ENCODE data around the gene GFOD1. TPM values are rescaled to one million over a fixed set of nuclear protein-coding genes. Genes with fewer than 3 reads are reported as not detected.

GFOD1 gene
- total and polyA plus RNA-seq, 10 of the 15 experiments (the other 5 are each of a cell fraction or from before 2014, with no cell fraction given): 6.5 to 41.4 (median 16.0) TPM

DNA sequence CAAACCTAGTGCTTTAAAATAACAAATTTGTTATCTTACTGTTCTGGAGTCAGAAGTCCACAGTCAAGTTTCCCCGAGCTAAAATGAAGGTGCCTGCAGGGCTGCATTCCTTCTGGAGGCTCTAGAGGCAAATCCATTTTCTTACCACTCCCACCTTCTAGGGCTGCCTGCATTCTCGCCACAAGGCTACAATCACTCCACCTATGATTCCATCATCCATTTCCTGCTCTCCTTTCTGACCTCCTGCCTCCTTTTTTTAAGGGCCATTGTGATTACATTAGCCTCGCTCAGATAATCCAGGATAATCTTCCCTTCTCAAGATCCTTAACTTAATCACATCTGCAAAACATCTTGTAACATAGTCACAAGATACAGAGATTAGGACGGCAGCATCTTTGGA lies 44.6 kb upstream of the GFOD1 start (continued):
- TF ChIP-seq ZNF384 (IDR thresholded peaks at IDR 0.05; ENCODE audit: borderline replicate concordance, low read depth, low read length): no peak
- TF ChIP-seq, protein P1, sequence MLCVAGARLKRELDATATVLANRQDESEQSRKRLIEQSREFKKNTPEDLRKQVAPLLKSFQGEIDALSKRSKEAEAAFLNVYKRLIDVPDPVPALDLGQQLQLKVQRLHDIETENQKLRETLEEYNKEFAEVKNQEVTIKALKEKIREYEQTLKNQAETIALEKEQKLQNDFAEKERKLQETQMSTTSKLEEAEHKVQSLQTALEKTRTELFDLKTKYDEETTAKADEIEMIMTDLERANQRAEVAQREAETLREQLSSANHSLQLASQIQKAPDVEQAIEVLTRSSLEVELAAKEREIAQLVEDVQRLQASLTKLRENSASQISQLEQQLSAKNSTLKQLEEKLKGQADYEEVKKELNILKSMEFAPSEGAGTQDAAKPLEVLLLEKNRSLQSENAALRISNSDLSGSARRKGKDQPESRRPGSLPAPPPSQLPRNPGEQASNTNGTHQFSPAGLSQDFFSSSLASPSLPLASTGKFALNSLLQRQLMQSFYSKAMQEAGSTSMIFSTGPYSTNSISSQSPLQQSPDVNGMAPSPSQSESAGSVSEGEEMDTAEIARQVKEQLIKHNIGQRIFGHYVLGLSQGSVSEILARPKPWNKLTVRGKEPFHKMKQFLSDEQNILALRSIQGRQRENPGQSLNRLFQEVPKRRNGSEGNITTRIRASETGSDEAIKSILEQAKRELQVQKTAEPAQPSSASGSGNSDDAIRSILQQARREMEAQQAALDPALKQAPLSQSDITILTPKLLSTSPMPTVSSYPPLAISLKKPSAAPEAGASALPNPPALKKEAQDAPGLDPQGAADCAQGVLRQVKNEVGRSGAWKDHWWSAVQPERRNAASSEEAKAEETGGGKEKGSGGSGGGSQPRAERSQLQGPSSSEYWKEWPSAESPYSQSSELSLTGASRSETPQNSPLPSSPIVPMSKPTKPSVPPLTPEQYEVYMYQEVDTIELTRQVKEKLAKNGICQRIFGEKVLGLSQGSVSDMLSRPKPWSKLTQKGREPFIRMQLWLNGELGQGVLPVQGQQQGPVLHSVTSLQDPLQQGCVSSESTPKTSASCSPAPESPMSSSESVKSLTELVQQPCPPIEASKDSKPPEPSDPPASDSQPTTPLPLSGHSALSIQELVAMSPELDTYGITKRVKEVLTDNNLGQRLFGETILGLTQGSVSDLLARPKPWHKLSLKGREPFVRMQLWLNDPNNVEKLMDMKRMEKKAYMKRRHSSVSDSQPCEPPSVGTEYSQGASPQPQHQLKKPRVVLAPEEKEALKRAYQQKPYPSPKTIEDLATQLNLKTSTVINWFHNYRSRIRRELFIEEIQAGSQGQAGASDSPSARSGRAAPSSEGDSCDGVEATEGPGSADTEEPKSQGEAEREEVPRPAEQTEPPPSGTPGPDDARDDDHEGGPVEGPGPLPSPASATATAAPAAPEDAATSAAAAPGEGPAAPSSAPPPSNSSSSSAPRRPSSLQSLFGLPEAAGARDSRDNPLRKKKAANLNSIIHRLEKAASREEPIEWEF (IDR thresholded peaks at IDR 0.05; ENCODE audit: insufficient replicate concordance, low read depth, low read length): no peak

DNA sequence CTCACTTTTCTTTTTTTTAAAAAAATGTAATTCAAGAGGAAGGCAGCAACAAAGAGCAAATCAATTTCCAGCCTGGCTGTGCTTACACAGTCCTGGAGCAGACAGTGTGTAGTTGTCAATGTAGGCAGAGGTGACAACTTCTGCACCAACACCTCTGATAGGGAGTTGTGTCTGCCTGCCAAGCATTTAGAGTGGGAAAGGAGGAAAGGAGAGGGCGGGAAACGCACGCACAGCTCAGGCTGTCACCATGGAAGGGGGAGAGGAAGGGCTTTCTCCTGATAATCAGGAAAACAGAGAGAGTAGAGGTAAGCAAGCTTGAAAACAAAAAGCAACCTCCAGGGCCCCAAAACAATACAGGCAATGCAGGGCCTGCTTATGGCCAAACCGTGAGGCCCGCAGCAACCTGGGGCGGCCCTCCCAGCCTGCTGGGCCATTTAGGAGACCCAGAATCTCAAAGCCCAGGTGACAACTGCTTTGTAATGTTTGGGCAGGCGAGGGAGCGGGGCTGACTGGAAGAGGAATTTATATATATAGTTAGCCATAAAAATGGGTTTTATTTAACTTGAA lies 41.5 kb upstream of the GFOD1 start:
- SMC1A ChIA-PET (ENCODE audit: uncharacterized antibody, unreplicated experiment): interaction anchor here (1.3 kb wide), 1 partner anchor 96 kb away, joined by 3 read pairs; no protein-coding TSS in a partner anchor
- H3K4me3 ChIP-seq: no peak overlapping the region
- H3K36me3 ChIP-seq (ENCODE audit: control insufficient read depth in 2 of 2, insufficient read depth in 2 of 2, low read length in 1 of 2): no peaks in the 10 kb centered on the region
- DNase-seq (ENCODE audit: low read depth, low spot score): no peak
- no peak for FAIRE-seq
- no peak overlapping the region for H3K9ac ChIP-seq (ENCODE audit: control insufficient read depth, insufficient read depth, low read length)
- BruUV-seq (replicated peaks): no TSS peak
- H3K4me1 ChIP-seq (ENCODE audit: control insufficient read depth, insufficient read depth, low read length): peaks cover 12% of the 10 kb centered on the region
- no peak for ATAC-seq
- H3K4me2 ChIP-seq (ENCODE audit: control insufficient read depth, insufficient read depth): no peak overlapping the region
- POLR2A ChIA-PET: no interaction called here
- H4K20me1 ChIP-seq (ENCODE audit: control insufficient read depth, insufficient read depth): no peaks in the 10 kb centered on the region
- no peaks in the 10 kb centered on the region for H3K27me3 ChIP-seq (replicated peaks in 1 of 2; ENCODE audit: control insufficient read depth in 2 of 2, insufficient read depth in 2 of 2, low read length in 1 of 2)
- H2AFZ ChIP-seq (ENCODE audit: control insufficient read depth, low read depth, low read length): no peak overlapping the region
- in situ Hi-C loops (cut with MboI): loop anchor here (25.0 kb wide), 2 partner anchors 617 to 867 kb away; no protein-coding TSS in a partner anchor
- no peak overlapping the region for H3K27ac ChIP-seq (ENCODE audit: control insufficient read depth, insufficient read depth)
- 72% methylated on average over 8 of the region's 8 CpGs for WGBS (ENCODE audit: insufficient coverage, insufficient replicate concordance, low lambda C conversion rate, missing lambda C conversion rate)
- CTCF ChIA-PET: interaction anchor here (0.9 to 1.0 kb wide), 2 partner anchors 103 to 193 kb away, joined by 3 to 5 read pairs; no protein-coding TSS in a partner anchor
- RAD21 ChIA-PET (ENCODE audit: unreplicated experiment): interaction anchor here (0.8 kb wide), 1 partner anchor 100 kb away, joined by 4 read pairs; no protein-coding TSS in a partner anchor
- no peaks in the 10 kb centered on the region for H3K9me3 ChIP-seq (replicated peaks; ENCODE audit: control insufficient read depth, insufficient read depth, low read length)
- intact Hi-C loops (cut with micrococcal nuclease; ENCODE audit: unreplicated experiment): no loop called here
- no peaks in the 10 kb centered on the region for H3K79me2 ChIP-seq (ENCODE audit: control insufficient read depth, insufficient read depth, low read length)
- TF ChIP-seq, protein P2, sequence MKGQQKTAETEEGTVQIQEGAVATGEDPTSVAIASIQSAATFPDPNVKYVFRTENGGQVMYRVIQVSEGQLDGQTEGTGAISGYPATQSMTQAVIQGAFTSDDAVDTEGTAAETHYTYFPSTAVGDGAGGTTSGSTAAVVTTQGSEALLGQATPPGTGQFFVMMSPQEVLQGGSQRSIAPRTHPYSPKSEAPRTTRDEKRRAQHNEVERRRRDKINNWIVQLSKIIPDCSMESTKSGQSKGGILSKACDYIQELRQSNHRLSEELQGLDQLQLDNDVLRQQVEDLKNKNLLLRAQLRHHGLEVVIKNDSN (IDR thresholded peaks at IDR 0.05; ENCODE audit: borderline replicate concordance, extremely low read length, insufficient read depth, low read depth, low read length): no peak
- TF ChIP-seq EZH2 (IDR thresholded peaks at IDR 0.05; ENCODE audit: borderline replicate concordance, control insufficient read depth, low read depth, low read length): no peak
- no peak for TF ChIP-seq NRF1 (conservative IDR thresholded peaks at IDR 0.05; ENCODE audit: low read depth, low read length)
- TF ChIP-seq ZNF622 (IDR thresholded peaks at IDR 0.05): no peak
- no peak for TF ChIP-seq BCL11A (IDR thresholded peaks at IDR 0.05; ENCODE audit: low read depth, low read length)
- TF ChIP-seq KDM1A (IDR thresholded peaks at IDR 0.05; ENCODE audit: borderline replicate concordance): no peak
- no peak for TF ChIP-seq STAT1 (conservative IDR thresholded peaks at IDR 0.05)
- TF ChIP-seq SMC3 (IDR thresholded peaks at IDR 0.05; ENCODE audit: borderline replicate concordance, low read length): no peak

All from GM12878 (cell line).